Breast epithelium (tissue), 4 donors: ENCODE results near the gene GSTM5. TPM values are rescaled to one million over a fixed set of nuclear protein-coding genes. Genes with fewer than 3 reads are reported as not detected.

Experiments used
- DNase-seq, 2 donors: peaks; one replicate each; pipeline ENCODE4 v3.0.0-alpha.2; 2019; ENCODE audit warnings: low spot score in 2 of 2
- H3K27ac ChIP-seq, 2 donors: fragments of 200-600 bp; sonication (generic) in 1 of 2; one replicate each; pipeline ENCODE4 v1.5.1; 2016 to 2019; ENCODE audit warnings: mild to moderate bottlenecking in 1 of 2
- H3K27me3 ChIP-seq, 2 donors: fragments of 200-600 bp; sonication (generic) in 1 of 2; one replicate each; pipeline versions ENCODE4 v1.5.1 to v1.6.0; 2017 to 2019; ENCODE audit warnings: control low read depth in 1 of 2, mild to moderate bottlenecking in 1 of 2
- H3K36me3 ChIP-seq: fragments of 200-600 bp; one replicate; pipeline ENCODE4 v1.5.1; 2019
- H3K4me1 ChIP-seq, 2 donors: fragments of 200-600 bp; sonication (generic); one replicate each; pipeline ENCODE4 v1.5.1; 2016 to 2019; ENCODE audit warnings: control low read depth in 1 of 2
- H3K4me3 ChIP-seq, 3 donors: fragments of 200-600 bp; sonication (generic); 1 replicate in 2 of 3; 2 replicates in 1 of 3; pipeline ENCODE4 v1.5.1; 2016 to 2019; ENCODE audit warnings: mild to moderate bottlenecking in 3 of 3, moderate library complexity in 2 of 3
- H3K9me3 ChIP-seq, 2 donors: fragments of 200-600 bp; sonication (generic) in 1 of 2; one replicate each; pipeline ENCODE4 v1.5.1; 2016 to 2019; ENCODE audit warnings: control low read depth in 1 of 2
- CTCF ChIP-seq, 3 donors: fragments of 450-650 bp; IDR thresholded peaks; one replicate each; pipeline ENCODE4 v1.5.1; 2016 to 2017; ENCODE audit warnings: antibody characterized with exemption in 3 of 3, mild to moderate bottlenecking in 3 of 3, moderate library complexity in 3 of 3
- POLR2A ChIP-seq: fragments of 450-650 bp; IDR thresholded peaks from one replicate; pipeline ENCODE4 v1.6.1; 2016; ENCODE audit warnings: antibody characterized with exemption, mild to moderate bottlenecking, moderate library complexity
- POLR2AphosphoS5 ChIP-seq, 3 donors: sonication (generic); formaldehyde crosslinking; IDR thresholded peaks; one replicate each; pipeline ENCODE4 v1.6.1; 2017; ENCODE audit warnings: antibody characterized with exemption in 3 of 3
- intact Hi-C: fragments of 100-400 bp; cut with DNase I; formaldehyde crosslinking; loops from one replicate; pipeline ENCODE4 v1.15.1; 2023; ENCODE audit warnings: low total_unique reads
- total RNA-seq, 3 donors: library from RNA; depleted of rRNA; stranded (reverse); fragments of >200 nt; gene quantifications; one replicate each; pipeline ENCODE4 v1.1.0, GENCODE V29; 2016

Gene GSTM5
- total RNA-seq, 3 donors from 2014 or later = 1.8 to 4.6 (median 3.6) TPM

- Histone ChIP-seq H3K9me3 (no peaks in the 10 kb centered on the region), H3K4me1 (no peaks in the 10 kb centered on the region), H3K36me3 (no peaks in the 10 kb centered on the region), H3K27ac (no peak overlapping the region), H3K4me3 (no peak overlapping the region), H3K27me3 (no peaks in the 10 kb centered on the region)
- DNase-seq = no peak
- TF ChIP-seq POLR2A (no peak), POLR2AphosphoS5 (IDR thresholded peaks at IDR 0.05) (no peak), CTCF (IDR thresholded peaks at IDR 0.05) (no peak)
- intact Hi-C loops = no loop called here
These were observed 9.0 kb downstream of the GSTM5 start for GRCh38 chr1:109721042-109721441.

GRCh38 chr1:109721971-109722370 lies 9.9 kb downstream of the GSTM5 start:
- H3K4me1 ChIP-seq = no peaks in the 10 kb centered on the region
- H3K9me3 ChIP-seq = no peaks in the 10 kb centered on the region
- TF ChIP-seq POLR2A = no peak
- no peak for TF ChIP-seq CTCF (IDR thresholded peaks at IDR 0.05)
- TF ChIP-seq POLR2AphosphoS5 (IDR thresholded peaks at IDR 0.05) = no peak
- H3K27ac ChIP-seq = no peak overlapping the region
- no peak overlapping the region for H3K4me3 ChIP-seq
- DNase-seq = no peak
- no peaks in the 10 kb centered on the region for H3K27me3 ChIP-seq
- H3K36me3 ChIP-seq = no peaks in the 10 kb centered on the region
- intact Hi-C loops = no loop called here

GRCh38 chr1:109722908-109723691 lies 11.0 kb downstream of the GSTM5 start:
- no peak for DNase-seq
- Histone ChIP-seq H3K4me1 (no peaks in the 10 kb centered on the region), H3K9me3 (no peaks in the 10 kb centered on the region), H3K4me3 (no peak overlapping the region), H3K27me3 (no peaks in the 10 kb centered on the region), H3K27ac (no peak overlapping the region), H3K36me3 (no peaks in the 10 kb centered on the region)
- intact Hi-C loops = no loop called here
- TF ChIP-seq CTCF (IDR thresholded peaks at IDR 0.05) (no peak), POLR2AphosphoS5 (IDR thresholded peaks at IDR 0.05) (no peak)

- TF ChIP-seq POLR2AphosphoS5 (IDR thresholded peaks at IDR 0.05) (no peak), POLR2A (no peak), CTCF (IDR thresholded peaks at IDR 0.05) (no peak)
- intact Hi-C loops = no loop called here
- H3K27me3 ChIP-seq = no peaks in the 10 kb centered on the region
- no peak for DNase-seq
- H3K27ac ChIP-seq = no peak overlapping the region
- H3K4me1 ChIP-seq = no peaks in the 10 kb centered on the region
- no peaks in the 10 kb centered on the region for H3K36me3 ChIP-seq
- H3K4me3 ChIP-seq = no peak overlapping the region
- H3K9me3 ChIP-seq = no peaks in the 10 kb centered on the region
These were observed 12.9 kb downstream of the GSTM5 start for GRCh38 chr1:109724933-109725332.

- H3K9me3 ChIP-seq = no peaks in the 10 kb centered on the region
- H3K4me1 ChIP-seq = no peaks in the 10 kb centered on the region
- H3K27me3 ChIP-seq = no peaks in the 10 kb centered on the region
- no peak for DNase-seq
- intact Hi-C loops = no loop called here
- no peak for TF ChIP-seq POLR2AphosphoS5 (IDR thresholded peaks at IDR 0.05)
- no peak overlapping the region for H3K4me3 ChIP-seq
- H3K27ac ChIP-seq = no peak overlapping the region
- H3K36me3 ChIP-seq = no peaks in the 10 kb centered on the region
These were observed 13.5 kb downstream of the GSTM5 start for GRCh38 chr1:109725510-109725909.
